DMS114 treated with DMSO at 0.1 percent for 48 hours (cell line): ENCODE measurements around the gene GMEB1.
"Not testable (repeated sequence)": the region's sequence is repeated elsewhere in the genome, so short reads cannot be mapped to it uniquely, and the experiment has no call there.

Experiments
- DNase-seq: peaks from one replicate; lab custom pipeline; 2025; ENCODE audit not compliant: unreplicated experiment; lab: John Stamatoyannopoulos, UW

Gene GMEB1

GRCh38 chr1:28671254-28671780 is 2.7 kb downstream of the GMEB1 start:
- no peak for DNase-seq

GRCh38 chr1:28672971-28673370 is 4.4 kb downstream of the GMEB1 start:
- not testable (repeated sequence) for DNase-seq

GRCh38 chr1:28675924-28676257 is 7.3 kb downstream of the GMEB1 start:
- DNase-seq = no peak

- DNase-seq = no peak
Observed at GRCh38 chr1:28680151-28680550, 11.6 kb downstream of the GMEB1 start.

GRCh38 chr1:28682840-28683239 is 14.3 kb downstream of the GMEB1 start:
- DNase-seq = no peak

GRCh38 chr1:28684937-28685336 is 16.4 kb downstream of the GMEB1 start:
- DNase-seq = no peak

GRCh38 chr1:28691627-28692026 is 23.0 kb downstream of the GMEB1 start:
- not testable (repeated sequence) for DNase-seq

- no peak for DNase-seq
Observed at GRCh38 chr1:28703629-28704028, 35.0 kb downstream of the GMEB1 start.

- DNase-seq = no peak
Observed at GRCh38 chr1:28716336-28716735, 47.8 kb downstream of the GMEB1 start.

GRCh38 chr1:28718166-28718565 is 49.6 kb downstream of the GMEB1 start:
- DNase-seq = no peak

GRCh38 chr1:28718586-28719331 is 50.2 kb downstream of the GMEB1 start:
- no peak for DNase-seq

GRCh38 chr1:28719332-28719619 is 50.7 kb downstream of the GMEB1 start:
- no peak for DNase-seq

- no peak for DNase-seq
Observed at GRCh38 chr1:28720376-28720775, 51.8 kb downstream of the GMEB1 start.

GRCh38 chr1:28721927-28722326 is 53.3 kb downstream of the GMEB1 start:
- DNase-seq = not testable (repeated sequence)

- not testable (repeated sequence) for DNase-seq
Observed at GRCh38 chr1:28725365-28725764, 56.8 kb downstream of the GMEB1 start.

GRCh38 chr1:28735961-28736449 is 67.4 kb downstream of the GMEB1 start:
- DNase-seq = no peak

- peak; percentile 89 for DNase-seq
Observed at GRCh38 chr1:28736450-28737306, 68.1 kb downstream of the GMEB1 start, which contains the start of gene YTHDF2. TSS of gene YTHDF2 (plus strand) at chr1:28736940. CDS start at chr1:28737121, 181 bp downstream.

GRCh38 chr1:28737307-28738132 is 68.9 kb downstream of the GMEB1 start:
- DNase-seq = peak; percentile 27

- DNase-seq = no peak
Observed at GRCh38 chr1:28740118-28740517, 71.5 kb downstream of the GMEB1 start.

- no peak for DNase-seq
Observed at GRCh38 chr1:28744184-28744583, 75.6 kb downstream of the GMEB1 start.

- DNase-seq = no peak
Observed at GRCh38 chr1:28745653-28746173, 77.1 kb downstream of the GMEB1 start.
